NB4 (cell line): ENCODE data around the gene SLC35A5.

ENCODE experiments used
- DNase-seq: peaks from one replicate; pipeline ENCODE4 v3.0.0; 2010; ENCODE audit warnings: low read depth
- H3K4me3 ChIP-seq: one replicate; pipeline ENCODE4 v1.5.1; 2011; ENCODE audit warnings: mild to moderate bottlenecking, low read depth, low read length, moderate library complexity
- MYC ChIP-seq: IDR thresholded peaks from 2 replicates; pipeline ENCODE4 v1.6.1; 2011; ENCODE audit warnings: low read depth, low read length
- POLR2A ChIP-seq: IDR thresholded peaks from 2 replicates; pipeline ENCODE4 v1.6.1; 2011; ENCODE audit warnings: mild to moderate bottlenecking; ENCODE audit not compliant: insufficient read length; ENCODE audit errors: extremely low read depth
- TF ChIP-seq, protein P1 (sequence below): IDR thresholded peaks from one replicate; pipeline ENCODE4 v1.5.1; 2012; ENCODE audit warnings: low read depth, low read length
- TF ChIP-seq, protein P2 (sequence below): IDR thresholded peaks from 2 replicates; pipeline ENCODE4 v1.6.1; 2011; ENCODE audit warnings: low read depth, low read length

The SLC35A5 gene

DNA sequence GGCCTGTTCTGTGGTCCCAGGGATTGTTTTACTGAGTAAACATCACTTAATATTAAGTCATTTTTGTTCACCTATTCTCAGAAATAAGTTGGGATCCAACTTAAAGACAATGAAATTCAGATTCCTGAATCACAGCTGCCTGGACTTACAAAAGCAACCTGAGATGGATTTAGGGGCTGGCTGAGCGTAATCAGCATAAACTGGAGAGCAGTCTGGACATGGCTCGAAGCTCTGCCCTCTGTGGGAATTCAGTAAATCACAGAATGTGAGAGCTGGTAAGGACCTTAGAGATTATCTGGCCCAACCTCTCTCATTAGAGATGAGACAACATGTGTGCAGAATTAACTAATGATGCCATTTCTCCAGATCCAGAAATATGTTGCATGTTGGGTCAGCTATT is 55.4 kb downstream of the SLC35A5 start:
- H3K4me3 ChIP-seq: no peak overlapping the region
- no peak for TF ChIP-seq MYC
- no peak for TF ChIP-seq POLR2A
- TF ChIP-seq, protein P1, sequence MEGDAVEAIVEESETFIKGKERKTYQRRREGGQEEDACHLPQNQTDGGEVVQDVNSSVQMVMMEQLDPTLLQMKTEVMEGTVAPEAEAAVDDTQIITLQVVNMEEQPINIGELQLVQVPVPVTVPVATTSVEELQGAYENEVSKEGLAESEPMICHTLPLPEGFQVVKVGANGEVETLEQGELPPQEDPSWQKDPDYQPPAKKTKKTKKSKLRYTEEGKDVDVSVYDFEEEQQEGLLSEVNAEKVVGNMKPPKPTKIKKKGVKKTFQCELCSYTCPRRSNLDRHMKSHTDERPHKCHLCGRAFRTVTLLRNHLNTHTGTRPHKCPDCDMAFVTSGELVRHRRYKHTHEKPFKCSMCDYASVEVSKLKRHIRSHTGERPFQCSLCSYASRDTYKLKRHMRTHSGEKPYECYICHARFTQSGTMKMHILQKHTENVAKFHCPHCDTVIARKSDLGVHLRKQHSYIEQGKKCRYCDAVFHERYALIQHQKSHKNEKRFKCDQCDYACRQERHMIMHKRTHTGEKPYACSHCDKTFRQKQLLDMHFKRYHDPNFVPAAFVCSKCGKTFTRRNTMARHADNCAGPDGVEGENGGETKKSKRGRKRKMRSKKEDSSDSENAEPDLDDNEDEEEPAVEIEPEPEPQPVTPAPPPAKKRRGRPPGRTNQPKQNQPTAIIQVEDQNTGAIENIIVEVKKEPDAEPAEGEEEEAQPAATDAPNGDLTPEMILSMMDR: no peak
- TF ChIP-seq, protein P2, sequence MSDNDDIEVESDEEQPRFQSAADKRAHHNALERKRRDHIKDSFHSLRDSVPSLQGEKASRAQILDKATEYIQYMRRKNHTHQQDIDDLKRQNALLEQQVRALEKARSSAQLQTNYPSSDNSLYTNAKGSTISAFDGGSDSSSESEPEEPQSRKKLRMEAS: no peak
- DNase-seq: no peak

DNA sequence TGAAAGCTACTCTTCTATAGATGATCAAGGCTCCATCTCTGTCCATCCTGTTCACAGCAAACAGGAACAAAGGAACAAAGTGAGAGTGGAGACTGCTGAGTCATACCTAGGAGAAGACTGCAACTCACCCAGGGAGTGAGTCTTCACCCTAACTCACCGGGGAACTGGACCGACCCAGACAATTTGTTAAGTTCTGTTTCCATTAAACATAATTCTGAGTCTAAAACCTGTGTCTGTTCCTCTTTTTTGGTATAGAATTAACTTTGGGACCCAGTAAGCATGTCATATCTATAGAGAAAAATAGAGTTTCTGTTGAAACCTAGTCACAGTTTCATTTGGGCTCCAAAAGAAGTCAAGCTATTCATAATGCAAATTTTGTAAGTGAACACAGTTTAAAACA is 57.5 kb downstream of the SLC35A5 start:
- DNase-seq: peak; percentile 29
- TF ChIP-seq MYC: no peak
- no peak for TF ChIP-seq POLR2A
- TF ChIP-seq, protein P1: no peak
- TF ChIP-seq, protein P2: no peak
- H3K4me3 ChIP-seq: no peak overlapping the region

DNA sequence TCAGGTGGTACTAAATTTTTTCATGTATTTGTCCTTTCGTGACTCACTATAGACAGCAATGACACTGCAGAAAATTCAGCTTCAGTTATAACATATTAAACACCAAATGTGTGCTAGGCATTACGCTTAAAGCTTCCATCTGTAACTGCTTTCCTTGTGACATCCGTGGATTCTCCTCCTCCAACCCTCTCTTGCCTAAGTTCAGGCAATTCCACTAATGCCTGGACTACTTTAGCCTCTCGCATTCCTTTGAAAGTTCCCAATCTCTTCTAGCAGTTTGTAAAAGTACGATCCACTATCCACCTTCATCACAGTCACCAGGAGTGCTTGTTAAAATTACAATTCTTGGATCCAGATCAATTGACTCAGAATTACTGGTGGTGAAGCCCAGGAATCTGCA is 61.4 kb downstream of the SLC35A5 start:
- DNase-seq: no peak
- TF ChIP-seq, protein P1: no peak
- TF ChIP-seq POLR2A: no peak
- no peak overlapping the region for H3K4me3 ChIP-seq

DNA sequence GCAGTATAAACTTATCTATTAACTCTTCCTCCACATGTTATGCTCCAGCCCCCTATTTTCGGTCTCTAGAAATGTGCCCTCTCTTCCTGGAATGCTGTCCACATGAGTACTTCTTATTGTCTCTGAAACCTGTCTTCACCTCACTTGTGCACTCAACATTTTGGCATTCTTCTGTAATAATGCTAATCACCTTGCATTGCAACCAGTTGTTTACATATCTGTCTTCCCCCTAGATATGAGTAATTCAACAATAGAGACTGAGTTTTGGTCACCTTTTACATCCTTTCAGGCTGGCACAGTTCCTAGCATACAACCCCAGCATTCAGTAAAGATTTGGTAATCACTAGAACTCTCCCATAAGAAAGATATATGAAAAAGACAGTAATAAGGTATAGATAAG is 61.9 kb downstream of the SLC35A5 start:
- H3K4me3 ChIP-seq: no peak overlapping the region
- TF ChIP-seq, protein P1: no peak
- no peak for TF ChIP-seq MYC
- TF ChIP-seq, protein P2: no peak
- no peak for TF ChIP-seq POLR2A
- no peak for DNase-seq

DNA sequence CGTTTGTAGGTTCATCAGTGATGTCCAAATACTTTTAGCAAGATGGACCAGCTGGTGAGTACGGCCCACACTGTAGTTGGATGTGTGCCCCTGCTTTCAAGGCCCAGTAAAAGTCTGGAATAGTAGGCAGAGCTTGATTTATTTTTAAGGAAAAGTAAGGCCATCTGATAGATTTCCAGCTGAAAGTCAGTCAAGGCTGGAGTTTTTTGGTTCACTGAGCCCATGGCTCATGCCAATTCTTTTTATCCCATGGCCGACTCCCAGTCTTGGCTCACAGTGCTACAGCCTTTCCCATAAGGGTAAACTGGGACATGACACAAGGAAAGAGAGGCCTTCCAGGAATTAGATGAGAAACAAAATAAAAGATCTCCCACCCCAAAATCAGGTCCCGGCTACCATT is 65.6 kb downstream of the SLC35A5 start:
- no peak for DNase-seq
- no peak overlapping the region for H3K4me3 ChIP-seq
- TF ChIP-seq MYC (no peak), POLR2A (no peak)
- TF ChIP-seq, protein P1: no peak
- TF ChIP-seq, protein P2: no peak

DNA sequence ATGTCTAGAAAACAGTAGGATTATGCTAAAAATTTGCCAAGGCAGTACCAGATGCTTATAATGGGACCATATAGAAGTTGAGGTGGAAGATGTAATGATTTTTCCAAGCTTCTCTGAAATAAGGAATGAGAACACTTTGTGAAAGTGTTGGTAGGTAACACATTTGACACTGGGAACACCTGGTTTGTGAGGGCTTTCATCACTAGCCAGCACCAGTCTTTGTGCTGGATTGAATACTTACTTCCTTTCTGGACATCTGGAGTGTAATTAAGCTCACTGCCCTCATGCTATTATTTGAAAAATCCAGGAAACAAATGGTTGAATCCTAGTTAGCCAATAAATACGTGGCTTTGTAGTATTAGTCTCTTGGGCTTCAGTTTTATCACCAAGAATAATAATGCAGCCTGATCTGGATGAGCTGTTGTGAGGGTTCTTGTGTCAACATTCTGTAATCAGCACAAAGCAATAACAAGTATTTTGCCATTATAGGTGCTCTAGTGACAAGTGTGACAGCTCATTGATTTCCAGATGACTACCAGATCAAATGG is 66.1 kb downstream of the SLC35A5 start:
- no peak overlapping the region for H3K4me3 ChIP-seq
- DNase-seq: no peak
- TF ChIP-seq, protein P2: no peak
- TF ChIP-seq POLR2A (no peak), MYC (no peak)
- TF ChIP-seq, protein P1: no peak
